HTERT RPE-1 (cell line): ENCODE results near the gene CDIPT.

Experiments
- in situ Hi-C: fragments of 300-500 bp; cut with MboI; formaldehyde crosslinking; loops from 4 replicates; pipeline ENCODE4 v1.14.3; 2020; ENCODE audit warnings: low sequenced_read_pairs

The CDIPT gene

GRCh38 chr16:29811896-29812665 is 50.9 kb downstream of the CDIPT start, which contains the start of gene PRRT2:
PRRT2 (plus strand) TSS chr16:29812193; CDS start chr16:29813055, 862 bp downstream.
- in situ Hi-C loops = no loop called here

- in situ Hi-C loops = no loop called here
These were observed 51.7 kb downstream of the CDIPT start for GRCh38 chr16:29811170-29811895.

DNA sequence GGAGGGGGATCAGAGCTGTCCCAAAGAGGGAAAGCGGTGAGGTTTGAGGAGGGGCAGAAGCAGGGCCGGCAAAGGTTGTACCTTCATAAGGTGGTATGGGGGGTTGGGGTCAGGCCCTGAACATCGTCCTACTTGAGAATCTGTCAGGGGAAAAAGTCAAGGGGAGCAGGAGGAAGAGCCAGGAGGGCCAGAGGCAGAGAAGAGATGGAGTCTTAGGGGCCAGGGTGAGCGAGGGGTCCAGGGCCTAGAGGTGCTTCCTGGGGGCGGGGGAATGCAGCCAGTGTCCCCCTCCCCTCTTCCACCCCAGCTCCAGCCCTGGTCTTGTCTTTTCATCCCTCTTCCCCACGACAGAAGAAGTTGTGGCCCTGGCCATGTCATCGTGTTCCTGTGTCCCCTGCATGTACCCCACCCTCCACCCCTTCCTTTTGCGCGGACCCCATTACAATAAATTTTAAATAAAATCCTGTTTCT is 52.3 kb downstream of the CDIPT start:
- in situ Hi-C loops = no loop called here

GRCh38 chr16:29809850-29810698 is 53.0 kb downstream of the CDIPT start:
- in situ Hi-C loops = no loop called here

DNA sequence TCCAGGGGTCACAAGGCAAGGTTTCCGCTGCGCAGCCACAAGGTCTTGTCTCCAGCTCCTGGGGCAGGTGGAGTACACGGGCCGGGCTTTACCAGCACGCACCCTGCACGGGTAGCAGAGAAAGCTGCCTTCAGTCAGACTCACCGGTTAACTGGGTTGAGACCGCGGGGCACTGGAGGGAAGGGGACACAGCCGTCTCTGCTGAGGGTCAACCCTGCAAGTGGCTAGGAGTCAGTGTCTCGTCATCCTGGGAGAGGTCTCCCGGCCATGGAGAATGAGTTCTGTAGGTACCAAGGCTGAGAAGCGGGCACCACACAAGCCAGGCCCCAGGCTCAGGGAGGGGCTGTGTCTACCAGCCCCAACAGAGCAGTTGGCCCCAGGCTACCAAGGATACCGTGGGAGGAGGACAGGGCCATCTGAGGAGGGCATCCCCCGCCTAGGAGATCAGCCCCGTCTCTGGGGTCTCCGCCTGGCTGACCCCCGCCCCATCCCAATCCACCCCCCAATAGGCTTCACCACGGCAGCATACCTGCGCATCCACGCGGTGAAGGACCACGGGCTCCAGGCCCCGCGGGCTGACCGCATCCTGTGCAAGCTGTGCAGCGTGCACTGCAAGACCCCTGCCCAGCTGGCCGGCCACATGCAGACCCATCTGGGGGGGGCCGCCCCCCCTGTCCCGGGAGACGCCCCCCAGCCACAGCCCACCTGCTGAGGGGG is 53.8 kb downstream of the CDIPT start:
- in situ Hi-C loops = no loop called here
